Mucosa of rectum (tissue), 2 donors: ENCODE data around the gene HCRTR1.

Experiments used
- H3K27ac ChIP-seq, 2 donors: one replicate each; pipeline ENCODE4 v1.7.0; 2013; ENCODE audit warnings: inconsistent platforms in 2 of 2, low read depth in 2 of 2, low read length in 2 of 2
- H3K27me3 ChIP-seq, 2 donors: one replicate each; pipeline ENCODE4 v1.7.0; 2013; ENCODE audit warnings: low read length in 2 of 2; ENCODE audit not compliant: control insufficient read depth in 2 of 2, insufficient read depth in 2 of 2
- H3K36me3 ChIP-seq, 2 donors: one replicate each; pipeline ENCODE4 v1.7.0; 2013; ENCODE audit warnings: low read length in 2 of 2; ENCODE audit not compliant: control insufficient read depth in 2 of 2, insufficient read depth in 2 of 2
- H3K4me1 ChIP-seq, 2 donors: one replicate each; pipeline ENCODE4 v1.7.0; 2013; ENCODE audit warnings: low read length in 2 of 2, mild to moderate bottlenecking in 1 of 2; ENCODE audit not compliant: control insufficient read depth in 2 of 2, insufficient read depth in 2 of 2
- H3K4me3 ChIP-seq, 2 donors: one replicate each; pipeline ENCODE4 v1.7.0; 2013; ENCODE audit warnings: low read length in 2 of 2
- H3K9ac ChIP-seq, 2 donors: one replicate each; pipeline ENCODE4 v1.7.0; 2013; ENCODE audit warnings: low read length in 2 of 2, low read depth in 1 of 2, mild to moderate bottlenecking in 1 of 2
- H3K9me3 ChIP-seq, 2 donors: one replicate each; pipeline ENCODE4 v1.7.0; 2013; ENCODE audit warnings: low read length in 2 of 2; ENCODE audit not compliant: control insufficient read depth in 2 of 2
- donor health status: healthy.
- donor health status: Normal muscosa, but diverticular disease.

Gene HCRTR1

GRCh38 chr1:31640964-31641363, 23.5 kb downstream of the HCRTR1 start:
- Histone ChIP-seq H3K27me3 (no peaks in the 10 kb centered on the region), H3K4me1 (peaks cover 26 to 49% of the 10 kb centered on the region in 2 donors), H3K9ac (no peak overlapping the region), H3K9me3 (no peaks in the 10 kb centered on the region), H3K4me3 (no peak overlapping the region), H3K36me3 (no peaks in the 10 kb centered on the region), H3K27ac (no peak overlapping the region)

- peaks cover 26 to 37% of the 10 kb centered on the region in 2 donors for H3K4me1 ChIP-seq
Measured at GRCh38 chr1:31642366-31642765, 24.9 kb downstream of the HCRTR1 start.

GRCh38 chr1:31642897-31643296, 25.4 kb downstream of the HCRTR1 start:
- H3K4me3 ChIP-seq = no peak overlapping the region
- no peak overlapping the region for H3K9ac ChIP-seq
- H3K36me3 ChIP-seq = no peaks in the 10 kb centered on the region
- no peaks in the 10 kb centered on the region for H3K27me3 ChIP-seq
- H3K27ac ChIP-seq = no peak overlapping the region
- H3K9me3 ChIP-seq = no peaks in the 10 kb centered on the region
- H3K4me1 ChIP-seq = peaks cover 21 to 35% of the 10 kb centered on the region in 2 donors

More at GRCh38 chr1:31642366-31642765, 24.9 kb downstream of the HCRTR1 start:
- no peak overlapping the region for H3K27ac ChIP-seq
- H3K27me3 ChIP-seq = no peaks in the 10 kb centered on the region
- no peak overlapping the region for H3K4me3 ChIP-seq
- no peaks in the 10 kb centered on the region for H3K36me3 ChIP-seq
- H3K9ac ChIP-seq = no peak overlapping the region
- H3K9me3 ChIP-seq = no peaks in the 10 kb centered on the region

GRCh38 chr1:31643976-31644559, 26.6 kb downstream of the HCRTR1 start:
- Histone ChIP-seq H3K27me3 (no peaks in the 10 kb centered on the region), H3K4me1 (peaks cover 14 to 23% of the 10 kb centered on the region in 2 donors), H3K27ac (peak overlapping the region; percentile 93 to 98), H3K4me3 (peak overlapping the region; percentile 78 to 79), H3K9ac (peak overlapping the region; percentile 94 to 99), H3K36me3 (no peaks in the 10 kb centered on the region), H3K9me3 (no peaks in the 10 kb centered on the region)

GRCh38 chr1:31644560-31645273, 27.2 kb downstream of the HCRTR1 start, which contains the start of gene PEF1:
TSS of gene PEF1 (minus strand) at chr1:31644876. CDS start at chr1:31644864, 12 bp downstream.
- peaks cover 14 to 17% of the 10 kb centered on the region in 2 donors for H3K4me1 ChIP-seq
- H3K36me3 ChIP-seq = no peaks in the 10 kb centered on the region
- peak within 1 kb of the TSS; percentile 93 to 98 for H3K27ac ChIP-seq
- H3K9me3 ChIP-seq = no peaks in the 10 kb centered on the region
- peak within 1 kb of the TSS; percentile 78 to 79 for H3K4me3 ChIP-seq
- H3K9ac ChIP-seq = peak within 1 kb of the TSS; percentile 94 to 99
- no peaks in the 10 kb centered on the region for H3K27me3 ChIP-seq

GRCh38 chr1:31645274-31645568, 27.7 kb downstream of the HCRTR1 start:
- Histone ChIP-seq H3K27me3 (no peaks in the 10 kb centered on the region), H3K4me3 (peak overlapping the region; percentile 78 to 79), H3K36me3 (no peaks in the 10 kb centered on the region), H3K9ac (peak overlapping the region; percentile 94 to 99), H3K27ac (peak overlapping the region; percentile 93 to 98), H3K9me3 (no peaks in the 10 kb centered on the region), H3K4me1 (peaks cover 13 to 14% of the 10 kb centered on the region in 2 donors)

GRCh38 chr1:31646259-31646960, 28.9 kb downstream of the HCRTR1 start:
- Histone ChIP-seq H3K9me3 (no peaks in the 10 kb centered on the region), H3K9ac (no peak overlapping the region), H3K4me1 (peaks cover 13 to 14% of the 10 kb centered on the region in 2 donors), H3K36me3 (no peaks in the 10 kb centered on the region), H3K27ac (no peak overlapping the region), H3K27me3 (no peaks in the 10 kb centered on the region), H3K4me3 (no peak overlapping the region)

GRCh38 chr1:31647106-31647505, 29.6 kb downstream of the HCRTR1 start:
- H3K4me1 ChIP-seq = peaks cover 13 to 14% of the 10 kb centered on the region in 2 donors
- H3K27ac ChIP-seq = no peak overlapping the region
- no peaks in the 10 kb centered on the region for H3K27me3 ChIP-seq

GRCh38 chr1:31648190-31648589, 30.7 kb downstream of the HCRTR1 start:
- Histone ChIP-seq H3K27ac (no peak overlapping the region), H3K4me1 (peaks cover 13 to 14% of the 10 kb centered on the region in 2 donors)

More at GRCh38 chr1:31647106-31647505, 29.6 kb downstream of the HCRTR1 start:
- no peaks in the 10 kb centered on the region for H3K9me3 ChIP-seq
- H3K4me3 ChIP-seq = no peak overlapping the region
- no peak overlapping the region for H3K9ac ChIP-seq
- no peaks in the 10 kb centered on the region for H3K36me3 ChIP-seq

More at GRCh38 chr1:31648190-31648589, 30.7 kb downstream of the HCRTR1 start:
- H3K36me3 ChIP-seq = no peaks in the 10 kb centered on the region
- H3K4me3 ChIP-seq = no peak overlapping the region
- H3K27me3 ChIP-seq = no peaks in the 10 kb centered on the region
- H3K9me3 ChIP-seq = no peaks in the 10 kb centered on the region
- H3K9ac ChIP-seq = no peak overlapping the region
